Measurements from ENCODE around the gene THBS1.

The THBS1 gene

GRCh38 chr15:39644136-39644535, 63.3 kb downstream of the THBS1 start:
- no peak overlapping the region for H2AFZ ChIP-seq (ENCODE audit: low read depth, low read length)
- H3K4me3 ChIP-seq (ENCODE audit: low read length): no peak overlapping the region
- H3K27me3 ChIP-seq (ENCODE audit: insufficient read depth, low read length): no peaks in the 10 kb centered on the region
- no peaks in the 10 kb centered on the region for H3K9me3 ChIP-seq (ENCODE audit: low read length)
- peaks cover 33% of the 10 kb centered on the region for H3K4me1 ChIP-seq (ENCODE audit: insufficient read depth, low read length)
- H3K36me3 ChIP-seq (ENCODE audit: insufficient read depth, low read length): no peaks in the 10 kb centered on the region

GRCh38 chr15:39645138-39645975, 64.5 kb downstream of the THBS1 start:
- H3K36me3 ChIP-seq (ENCODE audit: insufficient read depth, low read length): no peaks in the 10 kb centered on the region
- H3K4me1 ChIP-seq (ENCODE audit: insufficient read depth, low read length): peaks cover 28% of the 10 kb centered on the region
- no peak overlapping the region for H2AFZ ChIP-seq (ENCODE audit: low read depth, low read length)
- no peak overlapping the region for H3K4me3 ChIP-seq (ENCODE audit: low read length)
- H3K9me3 ChIP-seq (ENCODE audit: low read length): no peaks in the 10 kb centered on the region
- no peaks in the 10 kb centered on the region for H3K27me3 ChIP-seq (ENCODE audit: insufficient read depth, low read length)

GRCh38 chr15:39645976-39646257, 65.0 kb downstream of the THBS1 start:
- H3K4me1 ChIP-seq (ENCODE audit: insufficient read depth, low read length): peaks cover 22% of the 10 kb centered on the region
- H3K27me3 ChIP-seq (ENCODE audit: insufficient read depth, low read length): no peaks in the 10 kb centered on the region
- H2AFZ ChIP-seq (ENCODE audit: low read depth, low read length): no peak overlapping the region
- no peaks in the 10 kb centered on the region for H3K36me3 ChIP-seq (ENCODE audit: insufficient read depth, low read length)
- no peaks in the 10 kb centered on the region for H3K9me3 ChIP-seq (ENCODE audit: low read length)
- H3K4me3 ChIP-seq (ENCODE audit: low read length): no peak overlapping the region

- H2AFZ ChIP-seq (ENCODE audit: low read depth, low read length): no peak overlapping the region
- no peaks in the 10 kb centered on the region for H3K9me3 ChIP-seq (ENCODE audit: low read length)
- H3K4me3 ChIP-seq (ENCODE audit: low read length): no peak overlapping the region
- H3K36me3 ChIP-seq (ENCODE audit: insufficient read depth, low read length): no peaks in the 10 kb centered on the region
- H3K27me3 ChIP-seq (ENCODE audit: insufficient read depth, low read length): no peaks in the 10 kb centered on the region
- H3K4me1 ChIP-seq (ENCODE audit: insufficient read depth, low read length): peaks cover 17% of the 10 kb centered on the region
Observed at GRCh38 chr15:39646425-39646824, 65.5 kb downstream of the THBS1 start.
